Liver (tissue), 9 donors: Measurements from ENCODE around the gene PTPN12. TPM values are rescaled to one million over a fixed set of nuclear protein-coding genes. Genes with fewer than 3 reads are reported as not detected.

Source experiments
- DNase-seq: peaks from one replicate; pipeline ENCODE4 v3.0.0-alpha.2; 2017; ENCODE audit warnings: low spot score
- H3K27ac ChIP-seq, 2 donors: one replicate each; pipeline ENCODE4 v1.7.0; 2013; ENCODE audit warnings: inconsistent platforms in 2 of 2, low read length in 2 of 2, control low read depth in 1 of 2, low read depth in 1 of 2, mild to moderate bottlenecking in 1 of 2
- H3K27me3 ChIP-seq, 4 donors: one replicate each; pipeline versions ENCODE4 v1.6.1 to v1.7.0; 2013; ENCODE audit warnings: low read length in 3 of 4, inconsistent platforms in 1 of 4, mild to moderate bottlenecking in 1 of 4, moderate library complexity in 1 of 4; ENCODE audit not compliant: control insufficient read depth in 4 of 4, insufficient read depth in 4 of 4
- H3K36me3 ChIP-seq, 4 donors: one replicate each; pipeline versions ENCODE4 v1.6.1 to v1.7.0; 2013; ENCODE audit warnings: low read length in 3 of 4, mild to moderate bottlenecking in 3 of 4, low read depth in 1 of 4, moderate library complexity in 1 of 4; ENCODE audit not compliant: control insufficient read depth in 4 of 4, insufficient read depth in 3 of 4
- H3K4me1 ChIP-seq, 4 donors: one replicate each; pipeline versions ENCODE4 v1.6.1 to v1.7.0; 2013; ENCODE audit warnings: low read length in 3 of 4, mild to moderate bottlenecking in 3 of 4, moderate library complexity in 1 of 4; ENCODE audit not compliant: control insufficient read depth in 4 of 4, insufficient read depth in 4 of 4
- H3K4me3 ChIP-seq, 3 donors: one replicate each; pipeline versions ENCODE4 v1.6.1 to v1.7.0; 2013; ENCODE audit warnings: low read length in 3 of 3, control low read depth in 1 of 3, low read depth in 1 of 3, mild to moderate bottlenecking in 1 of 3
- H3K9ac ChIP-seq, 2 donors: one replicate each; pipeline ENCODE4 v1.7.0; 2013; ENCODE audit warnings: low read length in 2 of 2, mild to moderate bottlenecking in 2 of 2, moderate library complexity in 2 of 2, control low read depth in 1 of 2, low read depth in 1 of 2
- H3K9me3 ChIP-seq, 4 donors: one replicate each; pipeline versions ENCODE4 v1.6.1 to v1.7.0; 2013; ENCODE audit warnings: low read length in 3 of 4; ENCODE audit not compliant: control insufficient read depth in 4 of 4
- EGR1 ChIP-seq, 2 donors: IDR thresholded peaks; 2 replicates each; pipeline ENCODE4 v1.6.1; 2016 to 2018; ENCODE audit warnings: antibody characterized with exemption in 2 of 2, low read depth in 2 of 2
- FOXA1 ChIP-seq: IDR thresholded peaks from 2 replicates; pipeline ENCODE4 v1.6.1; 2016; ENCODE audit warnings: antibody characterized with exemption
- FOXA2 ChIP-seq: IDR thresholded peaks from 2 replicates; pipeline ENCODE4 v1.6.1; 2016; ENCODE audit warnings: antibody characterized with exemption
- GABPA ChIP-seq, 2 donors: IDR thresholded peaks in 1 of 2; conservative IDR thresholded peaks in 1 of 2; 2 replicates each; pipeline ENCODE4 v1.6.1; 2016; ENCODE audit warnings: antibody characterized with exemption in 2 of 2, mild to moderate bottlenecking in 1 of 2, moderate library complexity in 1 of 2
- HNF4A ChIP-seq, 2 donors: conservative IDR thresholded peaks; 2 replicates each; pipeline ENCODE4 v1.6.1; 2016; ENCODE audit warnings: antibody characterized with exemption in 2 of 2, mild to moderate bottlenecking in 2 of 2
- HNF4G ChIP-seq: IDR thresholded peaks from 2 replicates; pipeline ENCODE4 v1.6.1; 2016; ENCODE audit warnings: antibody characterized with exemption
- JUND ChIP-seq, 2 donors: IDR thresholded peaks; 2 replicates each; pipeline ENCODE4 v1.6.1; 2016; ENCODE audit warnings: antibody characterized with exemption in 2 of 2
- NR2F2 ChIP-seq: IDR thresholded peaks from 2 replicates; pipeline ENCODE4 v1.6.1; 2016; ENCODE audit warnings: antibody characterized with exemption
- RAD21 ChIP-seq, 2 donors: IDR thresholded peaks; 2 replicates each; pipeline ENCODE4 v1.6.1; 2016; ENCODE audit warnings: antibody characterized with exemption in 2 of 2, mild to moderate bottlenecking in 2 of 2
- RXRA ChIP-seq, 2 donors: IDR thresholded peaks; 2 replicates each; pipeline ENCODE4 v1.6.1; 2017 to 2018; ENCODE audit warnings: antibody characterized with exemption in 2 of 2, mild to moderate bottlenecking in 1 of 2
- SP1 ChIP-seq: IDR thresholded peaks from 2 replicates; pipeline ENCODE4 v1.6.1; 2018; ENCODE audit warnings: antibody characterized with exemption, mild to moderate bottlenecking
- TAF1 ChIP-seq: conservative IDR thresholded peaks from 2 replicates; pipeline ENCODE4 v1.6.1; 2016; ENCODE audit warnings: antibody characterized with exemption, mild to moderate bottlenecking
- WGBS: extraction: QIAGEN DNeasy Blood & Tissue Kit; methylation state at CpG from one replicate; pipeline ENCODE4 v1.1.7; 2013; 5-methylcytosine and 5-hydroxymethylcytosine counted together
- polyA plus RNA-seq, 2 donors: library from polyadenylated mRNA; stranded (reverse) in 1 of 2; unstranded in 1 of 2; fragments of 200-250 nt in 1 of 2; fragments of >200 nt in 1 of 2; fragmentation: Nextera tagmentation in 1 of 2; extraction: Ambion mirVana in 1 of 2; gene quantifications; one replicate each; pipeline versions ENCODE4 v1.2.1 to v1.2.3, GENCODE V29; 2013 to 2015
- total RNA-seq, 2 donors: library from RNA; depleted of rRNA; stranded (reverse); fragments of >200 nt; gene quantifications; one replicate each; pipeline ENCODE4 v1.2.3, GENCODE V29; 2014
- TF ChIP-seq, protein P1 (sequence below): IDR thresholded peaks from 2 replicates; pipeline ENCODE4 v1.6.1; 2016; ENCODE audit warnings: antibody characterized with exemption
- TF ChIP-seq, protein P2 (sequence below): IDR thresholded peaks from 2 replicates; pipeline ENCODE4 v1.6.1; 2016; ENCODE audit warnings: antibody characterized with exemption
- TF ChIP-seq, protein P3 (sequence below): IDR thresholded peaks from 2 replicates; pipeline ENCODE4 v1.6.1; 2016; ENCODE audit warnings: antibody characterized with exemption, mild to moderate bottlenecking
- TF ChIP-seq, protein P4 (sequence below): fragments of 150-350 bp; IDR thresholded peaks from 2 replicates; pipeline ENCODE4 v1.5.1; 2017; ENCODE audit warnings: improper control_type of control experiment, low read depth, low read length; ENCODE audit not compliant: missing input control
- TF ChIP-seq, protein P5 (sequence below): IDR thresholded peaks from 2 replicates; pipeline ENCODE4 v1.6.1; 2016; ENCODE audit warnings: antibody characterized with exemption
- donor health status: healthy.
- donor health status: healthy.
- donor health status: healthy.
- donor health status: healthy.
- donor health status: healthy.

PTPN12 gene
- total and polyA plus RNA-seq, 4 donors = 10.1 to 18.6 (median 15.3) TPM

DNA sequence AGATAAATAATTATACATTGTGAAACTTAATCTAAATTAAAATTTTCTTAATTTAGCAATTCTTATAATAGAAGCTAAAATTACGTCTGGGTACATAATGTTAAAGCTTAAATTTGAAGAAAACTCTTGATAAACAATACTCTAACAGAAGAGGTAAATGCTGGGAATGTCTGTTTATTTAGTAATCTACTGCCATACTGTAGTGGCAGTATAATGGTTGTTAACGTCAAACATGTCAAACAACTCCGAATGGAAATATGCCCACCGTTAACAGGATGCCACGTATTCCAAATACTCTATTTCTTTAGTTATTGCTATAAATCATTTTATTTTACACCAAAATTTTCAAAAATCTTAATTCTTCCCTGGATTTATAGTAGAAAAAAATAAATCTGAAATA lies 40.0 kb upstream of the PTPN12 start:
- DNase-seq = no peak
- Histone ChIP-seq H3K4me1 (no peaks in the 10 kb centered on the region), H3K9ac (no peak overlapping the region), H3K27ac (no peak overlapping the region), H3K9me3 (peaks cover 0 to 6% (median 0%) of the 10 kb centered on the region in 4 donors), H3K4me3 (no peak overlapping the region), H3K36me3 (no peaks in the 10 kb centered on the region), H3K27me3 (no peaks in the 10 kb centered on the region)
- TF ChIP-seq HNF4A (conservative IDR thresholded peaks at IDR 0.05) (no peak), SP1 (no peak), RAD21 (IDR thresholded peaks at IDR 0.05) (no peak), JUND (IDR thresholded peaks at IDR 0.05) (no peak), GABPA (IDR thresholded peaks at IDR 0.05 in 1 of 2, conservative IDR thresholded peaks at IDR 0.05 in 1 of 2) (no peak), FOXA1 (no peak)
- TF ChIP-seq, protein P1, sequence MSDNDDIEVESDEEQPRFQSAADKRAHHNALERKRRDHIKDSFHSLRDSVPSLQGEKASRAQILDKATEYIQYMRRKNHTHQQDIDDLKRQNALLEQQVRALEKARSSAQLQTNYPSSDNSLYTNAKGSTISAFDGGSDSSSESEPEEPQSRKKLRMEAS = no peak
- TF ChIP-seq, protein P2, sequence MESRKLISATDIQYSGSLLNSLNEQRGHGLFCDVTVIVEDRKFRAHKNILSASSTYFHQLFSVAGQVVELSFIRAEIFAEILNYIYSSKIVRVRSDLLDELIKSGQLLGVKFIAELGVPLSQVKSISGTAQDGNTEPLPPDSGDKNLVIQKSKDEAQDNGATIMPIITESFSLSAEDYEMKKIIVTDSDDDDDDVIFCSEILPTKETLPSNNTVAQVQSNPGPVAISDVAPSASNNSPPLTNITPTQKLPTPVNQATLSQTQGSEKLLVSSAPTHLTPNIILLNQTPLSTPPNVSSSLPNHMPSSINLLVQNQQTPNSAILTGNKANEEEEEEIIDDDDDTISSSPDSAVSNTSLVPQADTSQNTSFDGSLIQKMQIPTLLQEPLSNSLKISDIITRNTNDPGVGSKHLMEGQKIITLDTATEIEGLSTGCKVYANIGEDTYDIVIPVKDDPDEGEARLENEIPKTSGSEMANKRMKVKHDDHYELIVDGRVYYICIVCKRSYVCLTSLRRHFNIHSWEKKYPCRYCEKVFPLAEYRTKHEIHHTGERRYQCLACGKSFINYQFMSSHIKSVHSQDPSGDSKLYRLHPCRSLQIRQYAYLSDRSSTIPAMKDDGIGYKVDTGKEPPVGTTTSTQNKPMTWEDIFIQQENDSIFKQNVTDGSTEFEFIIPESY = no peak
- 91% methylated on average over 5 of the region's 5 CpGs for WGBS

DNA sequence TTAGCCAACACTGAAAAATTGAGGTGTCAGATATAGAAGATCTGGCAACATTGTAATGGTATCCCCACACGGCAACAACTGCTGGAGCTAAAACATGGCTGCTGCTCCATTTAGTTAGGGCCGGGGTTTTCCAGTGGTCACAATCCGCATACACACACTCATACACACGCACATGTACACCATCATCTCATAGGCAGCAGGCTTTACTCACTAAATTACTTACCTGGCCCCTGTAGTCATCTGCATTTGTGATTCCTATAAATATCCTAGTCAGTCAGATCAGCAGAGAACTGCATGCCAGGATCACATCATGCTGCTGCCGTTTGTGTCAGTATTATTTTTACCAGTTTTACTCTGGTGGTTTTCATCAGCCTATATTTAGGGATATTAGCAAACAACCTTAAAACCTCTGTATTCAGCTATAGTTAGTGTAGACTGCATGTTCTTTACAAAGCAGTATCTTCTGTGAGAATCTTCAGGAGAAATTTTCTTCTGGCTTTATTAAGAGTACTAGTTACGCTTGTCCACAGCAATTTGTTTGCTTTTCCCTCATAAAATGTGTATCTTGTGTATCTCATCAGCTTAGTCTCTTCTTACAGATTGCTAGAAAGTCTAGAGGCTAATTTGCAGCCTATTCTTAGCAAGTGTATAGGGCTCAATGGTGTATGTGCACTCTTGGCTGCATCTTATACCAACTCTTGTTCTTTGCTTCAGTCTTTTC lies 38.3 kb upstream of the PTPN12 start:
- TF ChIP-seq, protein P3, sequence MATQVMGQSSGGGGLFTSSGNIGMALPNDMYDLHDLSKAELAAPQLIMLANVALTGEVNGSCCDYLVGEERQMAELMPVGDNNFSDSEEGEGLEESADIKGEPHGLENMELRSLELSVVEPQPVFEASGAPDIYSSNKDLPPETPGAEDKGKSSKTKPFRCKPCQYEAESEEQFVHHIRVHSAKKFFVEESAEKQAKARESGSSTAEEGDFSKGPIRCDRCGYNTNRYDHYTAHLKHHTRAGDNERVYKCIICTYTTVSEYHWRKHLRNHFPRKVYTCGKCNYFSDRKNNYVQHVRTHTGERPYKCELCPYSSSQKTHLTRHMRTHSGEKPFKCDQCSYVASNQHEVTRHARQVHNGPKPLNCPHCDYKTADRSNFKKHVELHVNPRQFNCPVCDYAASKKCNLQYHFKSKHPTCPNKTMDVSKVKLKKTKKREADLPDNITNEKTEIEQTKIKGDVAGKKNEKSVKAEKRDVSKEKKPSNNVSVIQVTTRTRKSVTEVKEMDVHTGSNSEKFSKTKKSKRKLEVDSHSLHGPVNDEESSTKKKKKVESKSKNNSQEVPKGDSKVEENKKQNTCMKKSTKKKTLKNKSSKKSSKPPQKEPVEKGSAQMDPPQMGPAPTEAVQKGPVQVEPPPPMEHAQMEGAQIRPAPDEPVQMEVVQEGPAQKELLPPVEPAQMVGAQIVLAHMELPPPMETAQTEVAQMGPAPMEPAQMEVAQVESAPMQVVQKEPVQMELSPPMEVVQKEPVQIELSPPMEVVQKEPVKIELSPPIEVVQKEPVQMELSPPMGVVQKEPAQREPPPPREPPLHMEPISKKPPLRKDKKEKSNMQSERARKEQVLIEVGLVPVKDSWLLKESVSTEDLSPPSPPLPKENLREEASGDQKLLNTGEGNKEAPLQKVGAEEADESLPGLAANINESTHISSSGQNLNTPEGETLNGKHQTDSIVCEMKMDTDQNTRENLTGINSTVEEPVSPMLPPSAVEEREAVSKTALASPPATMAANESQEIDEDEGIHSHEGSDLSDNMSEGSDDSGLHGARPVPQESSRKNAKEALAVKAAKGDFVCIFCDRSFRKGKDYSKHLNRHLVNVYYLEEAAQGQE = no peak
- no peak for TF ChIP-seq SP1
- TF ChIP-seq, protein P4, sequence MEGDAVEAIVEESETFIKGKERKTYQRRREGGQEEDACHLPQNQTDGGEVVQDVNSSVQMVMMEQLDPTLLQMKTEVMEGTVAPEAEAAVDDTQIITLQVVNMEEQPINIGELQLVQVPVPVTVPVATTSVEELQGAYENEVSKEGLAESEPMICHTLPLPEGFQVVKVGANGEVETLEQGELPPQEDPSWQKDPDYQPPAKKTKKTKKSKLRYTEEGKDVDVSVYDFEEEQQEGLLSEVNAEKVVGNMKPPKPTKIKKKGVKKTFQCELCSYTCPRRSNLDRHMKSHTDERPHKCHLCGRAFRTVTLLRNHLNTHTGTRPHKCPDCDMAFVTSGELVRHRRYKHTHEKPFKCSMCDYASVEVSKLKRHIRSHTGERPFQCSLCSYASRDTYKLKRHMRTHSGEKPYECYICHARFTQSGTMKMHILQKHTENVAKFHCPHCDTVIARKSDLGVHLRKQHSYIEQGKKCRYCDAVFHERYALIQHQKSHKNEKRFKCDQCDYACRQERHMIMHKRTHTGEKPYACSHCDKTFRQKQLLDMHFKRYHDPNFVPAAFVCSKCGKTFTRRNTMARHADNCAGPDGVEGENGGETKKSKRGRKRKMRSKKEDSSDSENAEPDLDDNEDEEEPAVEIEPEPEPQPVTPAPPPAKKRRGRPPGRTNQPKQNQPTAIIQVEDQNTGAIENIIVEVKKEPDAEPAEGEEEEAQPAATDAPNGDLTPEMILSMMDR = no peak
- TF ChIP-seq, protein P5, sequence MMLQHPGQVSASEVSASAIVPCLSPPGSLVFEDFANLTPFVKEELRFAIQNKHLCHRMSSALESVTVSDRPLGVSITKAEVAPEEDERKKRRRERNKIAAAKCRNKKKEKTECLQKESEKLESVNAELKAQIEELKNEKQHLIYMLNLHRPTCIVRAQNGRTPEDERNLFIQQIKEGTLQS = no peak
- TF ChIP-seq HNF4G = no peak
- no peak for TF ChIP-seq JUND (IDR thresholded peaks at IDR 0.05)
- no peak for TF ChIP-seq NR2F2
- TF ChIP-seq FOXA2 = no peak
- TF ChIP-seq FOXA1 = no peak
- TF ChIP-seq, protein P1 = no peak
- TF ChIP-seq GABPA (IDR thresholded peaks at IDR 0.05 in 1 of 2, conservative IDR thresholded peaks at IDR 0.05 in 1 of 2) = no peak
- TF ChIP-seq RAD21 (IDR thresholded peaks at IDR 0.05) = no peak
- no peak for TF ChIP-seq EGR1 (IDR thresholded peaks at IDR 0.05; ENCODE audit: low read depth in 2 of 2)
- TF ChIP-seq HNF4A (conservative IDR thresholded peaks at IDR 0.05) = no peak
- TF ChIP-seq RXRA (IDR thresholded peaks at IDR 0.05) = no peak
- TF ChIP-seq, protein P2 = no peak
- no peak for TF ChIP-seq TAF1
- no peaks in the 10 kb centered on the region for H3K4me1 ChIP-seq
- H3K27ac ChIP-seq = no peak overlapping the region
- DNase-seq = no peak
- no peak overlapping the region for H3K4me3 ChIP-seq
- no peaks in the 10 kb centered on the region for H3K27me3 ChIP-seq
- H3K9ac ChIP-seq = no peak overlapping the region
- H3K9me3 ChIP-seq = peaks cover 0 to 5% (median 0%) of the 10 kb centered on the region in 4 donors
- H3K36me3 ChIP-seq = no peaks in the 10 kb centered on the region
- 88% methylated on average over 6 of the region's 6 CpGs for whole genome bisulfite sequencing
